Measurements from ENCODE around the gene CLN5. TPM values are rescaled to one million over a fixed set of nuclear protein-coding genes. Genes with fewer than 3 reads are reported as not detected.

CLN5 gene
- total RNA-seq, 1 experiment from 2014 or later, result 10.7 TPM

DNA sequence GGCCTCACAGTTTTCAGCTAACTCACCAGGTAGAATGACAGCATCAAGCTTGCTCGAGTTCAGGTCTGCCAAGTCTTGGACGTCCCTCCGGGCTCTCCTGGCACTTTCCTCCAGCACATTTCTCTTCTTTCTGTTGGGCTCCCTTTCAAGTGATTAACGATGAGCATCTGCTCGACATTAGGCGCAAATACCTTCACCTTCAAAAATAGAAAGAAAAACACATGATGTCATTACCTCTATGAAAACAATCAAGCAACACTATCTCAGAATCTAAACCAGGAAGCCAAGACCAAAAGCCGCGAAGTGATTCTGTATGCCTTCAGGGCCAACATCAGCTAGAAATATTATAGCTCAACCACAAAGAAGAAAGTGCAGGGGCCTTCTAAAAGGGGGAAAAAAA, 15.4 kb upstream of the CLN5 start:
- ChIA-PET POLR2A (ENCODE audit: unreplicated experiment) (interaction anchor here (0.7 kb wide), 1 partner anchor 1289 kb away, joined by 4 read pairs; no protein-coding TSS in a partner anchor), CTCF (interaction anchor here (0.8 kb wide), 1 partner anchor 1272 kb away, joined by 4 read pairs; no protein-coding TSS in a partner anchor)
- no TSS peak for BruUV-seq (replicated peaks)
- Histone ChIP-seq H4K20me1 (ENCODE audit: insufficient read depth) (no peaks in the 10 kb centered on the region), H3K36me3 (ENCODE audit: low read depth) (no peaks in the 10 kb centered on the region), H3F3A (ENCODE audit: insufficient read depth, low read depth) (peaks cover 16% of the 10 kb centered on the region; the same call in 1 of the 2 replicates), H2AFZ (no peak overlapping the region), H3K4me1 (replicated peaks; ENCODE audit: insufficient read depth) (peaks cover 14% of the 10 kb centered on the region), H3K9me2 (ENCODE audit: insufficient read depth) (no peaks in the 10 kb centered on the region), H3K79me2 (ENCODE audit: low read depth) (no peaks in the 10 kb centered on the region), H3K9me3 (ENCODE audit: insufficient read depth, low read depth) (no peaks in the 10 kb centered on the region), H3K4me3 (no peak overlapping the region), H3K27ac (no peak overlapping the region), H3K27me3 (ENCODE audit: insufficient read depth, low read depth) (peaks cover 12% of the 10 kb centered on the region), H3K4me2 (peak overlapping the region; percentile 51)
- intact Hi-C loops (cut with micrococcal nuclease; ENCODE audit: unreplicated experiment), result loop anchor here (10.0 kb wide), 1 partner anchor 72 kb away; no protein-coding TSS in a partner anchor
- peak; percentile 28 to 78 for DNase-seq
- TF ChIP-seq EZH2 (IDR thresholded peaks at IDR 0.05; ENCODE audit: low read depth), result no peak
- TF ChIP-seq CTCF (conservative IDR thresholded peaks at IDR 0.05), result no peak

GRCh38 chr13:76976929-76977328, 15.0 kb upstream of the CLN5 start:
- no peak for TF ChIP-seq EZH2 (IDR thresholded peaks at IDR 0.05; ENCODE audit: low read depth)
- TF ChIP-seq CTCF (conservative IDR thresholded peaks at IDR 0.05), result no peak
- no peak overlapping the region for H3K27ac ChIP-seq
- intact Hi-C loops (cut with micrococcal nuclease; ENCODE audit: unreplicated experiment), result loop anchor here (10.0 kb wide), 1 partner anchor 72 kb away; no protein-coding TSS in a partner anchor
- CTCF ChIA-PET, result interaction anchor here (0.8 kb wide), 1 partner anchor 1272 kb away, joined by 4 read pairs; no protein-coding TSS in a partner anchor
- H2AFZ ChIP-seq, result no peak overlapping the region
- H3F3A ChIP-seq (ENCODE audit: insufficient read depth, low read depth), result peaks cover 16% of the 10 kb centered on the region; the same call in 1 of the 2 replicates
- POLR2A ChIA-PET (ENCODE audit: unreplicated experiment), result interaction anchor here (0.7 kb wide), 1 partner anchor 1289 kb away, joined by 4 read pairs; no protein-coding TSS in a partner anchor
- no peaks in the 10 kb centered on the region for H3K79me2 ChIP-seq (ENCODE audit: low read depth)
- H3K36me3 ChIP-seq (ENCODE audit: low read depth), result no peaks in the 10 kb centered on the region
- no peaks in the 10 kb centered on the region for H3K9me2 ChIP-seq (ENCODE audit: insufficient read depth)
- peaks cover 16% of the 10 kb centered on the region for H3K27me3 ChIP-seq (ENCODE audit: insufficient read depth, low read depth)
- H3K4me3 ChIP-seq, result no peak overlapping the region
- no peak overlapping the region for H3K4me2 ChIP-seq
- H3K4me1 ChIP-seq (replicated peaks; ENCODE audit: insufficient read depth), result peaks cover 14% of the 10 kb centered on the region
- DNase-seq, result no peak
- no peaks in the 10 kb centered on the region for H4K20me1 ChIP-seq (ENCODE audit: insufficient read depth)
- H3K9me3 ChIP-seq (ENCODE audit: insufficient read depth, low read depth), result no peaks in the 10 kb centered on the region
- BruUV-seq (replicated peaks), result no TSS peak

DNA sequence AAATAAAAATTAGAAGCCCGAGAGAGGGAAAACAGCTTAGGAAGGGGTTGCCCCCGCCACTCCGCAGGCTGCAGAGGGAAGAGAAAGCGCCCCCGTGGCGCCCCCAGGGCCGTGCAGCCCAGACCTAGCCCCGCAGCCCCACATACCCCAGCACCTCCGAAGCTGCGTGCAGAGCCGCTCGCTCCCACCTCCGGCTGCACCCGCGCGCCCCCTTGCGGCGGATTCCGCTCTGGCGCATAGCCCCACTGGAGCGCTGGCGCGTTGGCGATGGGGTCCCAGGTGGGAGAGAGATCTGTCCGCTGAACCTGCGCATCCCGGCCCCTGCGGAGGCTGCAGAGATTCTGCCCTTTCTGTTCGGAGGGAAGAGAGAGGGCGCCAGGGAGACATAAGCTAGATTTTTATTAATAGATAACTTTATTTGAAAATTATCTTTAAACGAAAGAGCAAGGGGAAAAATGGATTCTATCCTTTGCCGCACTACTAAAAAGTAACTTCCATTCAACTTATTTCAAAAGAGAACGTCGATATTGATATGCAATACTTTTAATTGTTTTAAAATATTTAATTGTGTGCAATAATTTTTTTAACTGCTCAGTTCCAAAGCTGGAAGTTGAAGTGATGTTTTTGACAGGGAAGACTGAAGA, 11.7 kb upstream of the CLN5 start:
- Histone ChIP-seq H3F3A (ENCODE audit: insufficient read depth, low read depth) (peaks cover 16% of the 10 kb centered on the region; the same call in 1 of the 2 replicates), H3K27ac (no peak overlapping the region), H3K4me1 (replicated peaks; ENCODE audit: insufficient read depth) (peaks cover 14% of the 10 kb centered on the region), H3K27me3 (ENCODE audit: insufficient read depth, low read depth) (peaks cover 16% of the 10 kb centered on the region), H3K9me3 (ENCODE audit: insufficient read depth, low read depth) (no peaks in the 10 kb centered on the region), H4K20me1 (ENCODE audit: insufficient read depth) (no peaks in the 10 kb centered on the region), H3K79me2 (ENCODE audit: low read depth) (no peaks in the 10 kb centered on the region), H3K9me2 (ENCODE audit: insufficient read depth) (no peaks in the 10 kb centered on the region), H3K4me3 (peak overlapping the region; percentile 40; the same call in 1 of the 2 replicates), H2AFZ (no peak overlapping the region), H3K36me3 (ENCODE audit: low read depth) (no peaks in the 10 kb centered on the region), H3K4me2 (peak overlapping the region; percentile 75)
- TF ChIP-seq EZH2 (IDR thresholded peaks at IDR 0.05; ENCODE audit: low read depth), result no peak
- TF ChIP-seq CTCF (conservative IDR thresholded peaks at IDR 0.05), result peak; percentile 86
- BruUV-seq (replicated peaks), result no TSS peak
- intact Hi-C loops (cut with micrococcal nuclease; ENCODE audit: unreplicated experiment), result no loop called here
- ChIA-PET POLR2A (ENCODE audit: unreplicated experiment) (no interaction called here), CTCF (interaction anchor here (0.5 to 0.7 kb wide), 6 partner anchors 23 to 1573 kb away, joined by 3 to 6 read pairs (median 4); no protein-coding TSS in a partner anchor)
- DNase-seq, result peak in 1 of 2 experiments; percentile 68
